ENCODE measurements around the gene METRN.

METRN gene

DNA sequence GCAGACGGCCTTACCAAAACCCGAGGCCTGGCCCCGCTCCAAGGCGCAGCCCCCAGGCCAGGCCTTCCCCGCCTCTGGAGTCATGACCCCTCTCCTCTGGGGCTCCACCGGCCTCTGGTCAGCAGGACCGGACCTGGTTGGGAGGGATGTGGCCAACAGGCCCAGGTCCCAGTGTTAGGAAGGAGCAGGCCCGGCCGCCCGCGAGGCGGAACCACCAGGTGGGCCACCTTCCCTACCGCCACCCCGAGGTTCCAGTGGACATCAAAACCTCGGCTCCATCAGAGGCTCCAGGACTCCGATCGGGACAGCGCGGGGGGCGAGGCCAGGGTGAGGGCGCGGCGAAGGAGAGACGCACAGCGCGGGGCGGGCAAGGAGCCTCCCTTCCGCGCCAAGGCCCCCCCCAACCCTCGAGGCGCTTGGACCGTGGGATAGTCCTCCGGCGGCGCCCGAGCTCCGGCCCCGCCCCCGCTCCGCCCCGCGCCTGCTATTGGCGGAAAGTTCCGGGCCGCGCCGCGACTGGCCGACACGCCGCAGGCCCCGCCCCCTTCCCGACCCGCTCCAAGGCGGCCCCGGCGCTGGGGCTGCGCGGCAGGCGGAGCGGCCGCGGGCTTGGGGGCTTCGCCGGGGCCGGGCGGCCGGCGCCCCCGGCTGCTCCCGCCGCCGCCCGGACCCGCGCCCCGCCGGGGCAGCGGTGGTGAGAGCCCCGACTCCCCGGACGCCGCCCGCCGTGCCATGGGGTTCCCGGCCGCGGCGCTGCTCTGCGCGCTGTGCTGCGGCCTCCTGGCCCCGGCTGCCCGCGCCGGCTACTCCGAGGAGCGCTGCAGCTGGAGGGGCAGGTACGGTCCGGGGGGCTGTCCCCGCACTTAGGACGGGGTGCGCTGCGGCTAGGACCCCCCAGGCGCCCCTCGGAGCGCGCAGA, at the start of gene METRN:
Gene METRN (plus strand): TSS at position 561 of the 919 bp plus-strand sequence. CDS start 172 bp downstream, at position 733.
- DNase-seq: no peak

DNA sequence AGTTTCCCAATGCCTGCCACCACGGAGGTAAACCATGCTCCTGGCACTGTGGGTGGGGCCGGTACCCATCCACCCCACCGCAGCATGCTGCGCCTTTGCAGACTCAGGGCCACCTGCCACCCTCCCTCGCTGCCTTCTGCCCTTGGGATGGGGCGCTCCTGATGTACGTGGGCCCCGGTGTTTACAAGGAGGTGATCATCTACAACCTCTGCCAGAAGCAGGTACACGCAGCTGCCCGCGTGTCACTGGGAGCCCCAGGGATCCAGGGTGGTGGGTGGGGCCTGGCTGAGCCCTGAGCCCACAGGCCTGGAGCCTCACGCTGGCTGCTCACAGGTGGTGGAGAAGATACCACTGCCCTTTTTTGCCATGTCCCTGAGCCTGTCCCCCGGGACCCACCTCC, 48.3 kb upstream of the METRN start:
- no peak for DNase-seq

GRCh38 chr16:667113-667779, 47.7 kb upstream of the METRN start:
- no peak for DNase-seq

DNA sequence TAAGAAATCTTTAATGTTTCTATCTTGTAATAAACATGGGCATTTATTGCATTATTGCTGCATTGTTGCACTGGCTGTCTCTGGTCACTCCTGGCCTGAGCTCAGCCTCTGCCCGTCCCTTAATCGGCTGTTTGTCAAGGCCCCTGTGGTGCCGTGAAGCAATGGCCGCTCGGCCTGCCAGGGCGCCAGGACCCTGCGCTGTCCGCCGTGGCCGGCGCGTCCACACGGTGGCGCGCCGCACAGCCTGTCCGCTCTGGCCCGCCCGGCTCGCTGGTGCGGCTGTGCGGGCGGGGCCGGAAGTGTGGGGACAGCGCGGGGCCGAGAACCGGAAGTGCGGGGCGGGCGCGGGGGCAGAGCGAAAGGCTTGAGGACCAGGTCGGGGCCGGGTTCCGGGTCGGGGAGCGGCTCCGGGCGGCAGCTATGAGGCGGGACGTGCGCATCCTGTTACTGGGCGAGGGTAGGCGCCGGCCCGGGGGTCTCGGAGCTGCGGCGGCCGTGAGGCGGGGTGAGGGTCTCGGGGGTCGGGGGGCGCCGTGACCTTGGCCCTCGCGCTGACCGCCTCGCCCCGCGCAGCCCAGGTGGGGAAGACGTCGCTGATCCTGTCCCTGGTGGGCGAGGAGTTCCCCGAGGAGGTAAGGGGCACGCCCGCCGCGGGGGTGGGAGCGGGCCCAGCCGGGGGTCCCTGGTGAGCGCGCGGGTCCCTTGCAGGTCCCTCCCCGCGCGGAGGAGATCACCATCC, 47.0 kb upstream of the METRN start, which contains the start of gene RHOT2:
Gene RHOT2 (plus strand): TSS at position 353 of the 739 bp plus-strand sequence. CDS start 68 bp downstream, at position 421.
- DNase-seq: no peak

DNA sequence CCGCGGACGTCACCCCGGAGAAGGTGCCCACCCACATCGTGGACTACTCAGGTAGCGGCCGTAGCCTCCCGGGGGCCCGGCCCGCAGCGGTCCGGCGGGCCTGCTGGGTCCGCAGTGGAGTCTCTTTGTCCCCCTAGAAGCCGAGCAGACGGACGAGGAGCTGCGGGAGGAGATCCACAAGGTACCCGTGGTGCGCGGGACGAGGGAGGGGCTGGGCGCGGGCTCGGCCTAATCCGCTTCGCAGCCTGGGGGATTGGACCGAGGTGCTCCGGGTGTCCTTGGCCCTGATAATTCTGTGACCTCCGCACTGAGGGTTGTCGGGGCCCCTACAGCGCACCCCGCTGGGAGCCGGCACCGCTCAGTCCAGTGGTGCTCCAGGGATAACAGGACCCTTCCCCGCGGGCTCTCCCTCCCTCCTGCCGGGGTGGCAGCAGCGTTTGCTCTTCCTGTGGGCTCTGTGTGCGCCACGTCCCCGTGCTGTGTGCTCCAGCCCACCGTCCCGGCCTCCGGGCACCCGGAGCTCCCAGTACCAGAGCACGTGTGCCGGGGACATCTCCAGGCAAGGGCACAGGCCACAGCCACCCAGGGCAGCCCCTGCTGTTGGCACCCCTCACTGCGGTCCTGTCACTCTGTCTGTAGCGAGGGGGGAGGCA, 46.3 kb upstream of the METRN start:
- no peak for DNase-seq

DNA sequence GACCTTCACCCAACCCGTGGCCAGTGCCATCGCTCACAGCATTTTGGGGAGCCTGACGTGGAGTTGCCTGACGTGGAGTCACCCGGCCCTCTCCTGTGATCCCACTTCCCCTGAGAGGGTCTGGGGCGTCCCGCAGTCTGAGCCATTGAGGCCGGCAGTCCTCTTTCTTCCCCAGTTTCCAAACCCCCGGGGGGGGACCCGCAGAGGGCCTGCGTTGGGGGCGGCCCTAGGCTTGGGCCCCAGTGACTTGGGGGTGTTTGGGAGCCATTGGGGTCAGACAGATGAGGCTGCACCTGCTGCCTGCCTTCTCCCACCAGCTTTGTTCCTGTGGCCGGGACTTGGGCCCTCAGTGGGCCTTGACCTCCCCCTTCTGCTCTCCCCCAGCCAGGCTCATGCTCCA, 45.3 kb upstream of the METRN start:
- DNase-seq: no peak

DNA sequence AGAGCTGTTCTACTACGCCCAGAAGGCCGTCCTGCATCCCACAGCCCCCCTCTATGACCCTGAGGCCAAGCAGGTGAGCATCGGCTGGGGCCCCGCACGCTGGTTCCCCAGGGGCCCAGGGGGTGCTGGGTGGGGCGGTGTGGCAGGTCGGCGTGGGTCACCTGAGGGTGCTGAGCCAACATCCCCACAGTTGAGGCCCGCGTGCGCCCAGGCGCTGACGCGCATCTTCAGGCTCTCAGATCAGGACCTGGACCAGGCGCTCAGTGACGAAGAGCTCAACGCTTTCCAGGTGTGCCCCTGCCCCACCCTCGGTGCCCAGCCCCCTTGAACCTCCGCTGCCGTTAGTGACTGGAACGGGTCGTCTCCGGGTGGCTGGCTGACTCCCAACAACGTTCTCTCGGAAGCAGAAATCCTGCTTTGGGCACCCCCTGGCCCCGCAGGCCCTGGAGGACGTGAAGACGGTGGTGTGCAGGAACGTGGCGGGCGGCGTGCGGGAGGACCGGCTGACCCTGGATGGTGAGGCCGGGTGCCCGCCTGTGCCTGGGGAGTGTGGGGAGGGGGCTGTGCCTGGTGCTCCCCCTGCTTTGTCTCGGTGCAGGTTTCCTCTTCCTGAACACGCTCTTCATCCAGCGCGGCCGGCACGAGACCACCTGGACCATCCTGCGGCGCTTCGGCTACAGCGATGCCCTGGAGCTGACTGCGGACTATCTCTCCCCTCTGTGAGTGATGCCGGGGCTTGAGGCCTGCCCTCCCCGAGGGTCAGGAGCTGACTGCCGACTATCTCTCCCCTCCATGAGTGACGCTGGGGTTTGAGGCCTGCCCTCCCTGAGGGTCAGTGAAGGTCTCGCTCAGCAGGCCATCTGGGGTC, 44.2 kb upstream of the METRN start:
- DNase-seq: no peak

GRCh38 chr16:671353-672131, 43.4 kb upstream of the METRN start:
- no peak for DNase-seq

- DNase-seq: no peak
Observed at GRCh38 chr16:672371-672770, 42.5 kb upstream of the METRN start.

DNA sequence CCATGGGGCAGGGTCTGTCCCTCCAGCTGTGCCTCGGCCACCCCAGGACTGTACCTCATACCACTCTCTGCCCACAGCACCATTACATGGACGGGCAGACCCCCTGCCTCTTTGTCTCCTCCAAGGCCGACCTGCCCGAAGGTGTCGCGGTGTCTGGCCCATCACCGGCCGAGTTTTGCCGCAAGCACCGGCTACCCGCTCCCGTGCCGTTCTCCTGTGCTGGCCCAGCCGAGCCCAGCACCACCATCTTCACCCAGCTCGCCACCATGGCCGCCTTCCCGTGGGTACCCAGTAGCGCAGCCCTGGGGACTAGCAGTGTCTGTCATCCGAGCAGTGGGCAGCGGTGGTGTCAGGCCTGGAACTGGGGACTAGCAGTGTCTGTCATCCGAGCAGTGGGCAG, 42.1 kb upstream of the METRN start:
- no peak for DNase-seq

DNA sequence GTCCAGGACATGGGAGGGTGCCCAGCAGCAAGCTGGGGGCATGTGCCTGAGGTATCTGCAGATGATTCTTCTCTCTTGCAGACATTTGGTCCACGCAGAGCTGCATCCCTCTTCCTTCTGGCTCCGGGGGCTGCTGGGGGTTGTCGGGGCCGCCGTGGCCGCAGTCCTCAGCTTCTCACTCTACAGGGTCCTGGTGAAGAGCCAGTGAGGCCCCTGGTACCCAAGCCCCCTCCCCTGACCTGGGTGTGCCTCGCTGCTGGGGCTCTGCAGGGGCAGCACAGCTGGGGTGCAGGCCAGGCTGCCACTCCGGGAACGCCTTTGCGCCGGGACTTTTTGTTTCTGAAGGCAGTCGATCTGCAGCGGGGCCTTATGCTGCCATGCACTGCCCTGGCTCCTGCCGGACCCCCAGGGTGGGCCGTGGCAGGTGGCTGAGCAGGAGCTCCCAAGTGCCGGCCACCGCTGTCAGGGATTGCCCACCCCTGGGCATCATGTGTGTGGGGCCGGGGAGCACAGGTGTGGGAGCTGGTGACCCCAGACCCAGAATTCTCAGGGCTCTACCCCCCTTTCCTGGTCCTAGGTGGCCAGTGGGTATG, 41.4 kb upstream of the METRN start:
- DNase-seq: no peak

- no peak for DNase-seq
Observed at GRCh38 chr16:674214-674881, 40.6 kb upstream of the METRN start.

DNA sequence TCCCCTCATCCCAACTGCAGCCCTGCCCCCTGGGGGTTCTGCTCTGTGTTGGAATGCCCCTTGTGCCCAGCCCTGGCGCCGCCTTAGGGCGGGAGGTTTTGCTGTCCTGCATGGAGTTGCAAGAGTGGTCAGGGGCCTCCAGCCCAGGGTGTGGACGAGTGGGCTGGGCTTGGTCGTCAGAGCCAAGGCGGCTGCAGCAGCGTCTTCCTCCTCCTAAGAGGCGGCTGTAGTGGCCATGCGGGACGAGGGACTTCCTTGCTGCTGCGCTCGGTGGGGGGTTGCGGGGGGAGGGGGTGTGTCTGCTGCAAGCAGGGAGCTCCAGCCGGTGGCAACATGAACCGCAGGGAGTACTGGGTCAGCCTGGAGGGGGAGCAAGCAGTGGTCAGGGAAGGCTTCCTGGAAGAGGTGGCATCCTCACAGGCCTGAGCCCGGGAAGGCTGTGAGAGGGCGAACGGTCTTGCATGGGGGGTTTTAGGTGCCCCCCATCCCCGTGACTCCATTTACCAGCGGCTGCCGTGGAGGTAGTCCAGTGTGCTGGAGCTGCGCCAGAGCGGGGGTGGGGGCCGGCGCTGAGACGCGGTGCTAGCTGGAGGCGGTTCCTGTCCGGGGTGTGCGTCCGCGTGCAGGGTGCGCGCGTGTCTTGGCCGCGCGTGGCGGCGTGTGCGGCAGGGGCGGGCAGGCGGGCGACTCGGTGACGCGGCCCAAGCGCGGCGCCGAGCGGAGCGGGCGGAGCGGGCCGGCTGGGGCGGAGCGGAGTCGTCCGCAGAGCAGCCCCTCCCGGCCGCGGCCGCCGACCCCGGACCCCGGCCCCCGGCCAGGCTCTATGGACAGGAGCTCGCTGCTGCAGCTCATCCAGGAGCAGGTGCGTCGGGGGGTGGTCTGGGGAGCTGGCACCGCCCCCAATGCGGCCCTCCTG, 39.7 kb upstream of the METRN start, which contains the start of gene RHBDL1:
Gene RHBDL1 (plus strand): TSS at position 704 of the 916 bp plus-strand sequence. CDS start 120 bp downstream, at position 824.
- DNase-seq: no peak

GRCh38 chr16:675884-676564, 38.9 kb upstream of the METRN start:
- DNase-seq: no peak

DNA sequence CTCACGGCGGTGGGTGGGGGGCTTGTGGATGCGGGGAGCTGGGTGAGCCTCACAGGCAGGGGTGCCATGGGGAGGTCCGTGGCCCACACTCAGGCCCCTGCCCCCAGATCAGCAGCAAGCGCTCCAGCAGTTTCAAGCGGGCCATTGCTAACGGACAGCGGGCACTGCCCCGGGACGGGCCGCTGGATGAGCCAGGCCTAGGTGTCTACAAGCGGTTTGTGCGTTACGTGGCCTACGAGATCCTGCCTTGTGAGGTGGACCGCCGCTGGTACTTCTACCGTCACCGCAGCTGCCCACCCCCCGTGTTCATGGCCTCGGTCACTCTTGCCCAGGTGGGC, 38.4 kb upstream of the METRN start:
- no peak for DNase-seq

DNA sequence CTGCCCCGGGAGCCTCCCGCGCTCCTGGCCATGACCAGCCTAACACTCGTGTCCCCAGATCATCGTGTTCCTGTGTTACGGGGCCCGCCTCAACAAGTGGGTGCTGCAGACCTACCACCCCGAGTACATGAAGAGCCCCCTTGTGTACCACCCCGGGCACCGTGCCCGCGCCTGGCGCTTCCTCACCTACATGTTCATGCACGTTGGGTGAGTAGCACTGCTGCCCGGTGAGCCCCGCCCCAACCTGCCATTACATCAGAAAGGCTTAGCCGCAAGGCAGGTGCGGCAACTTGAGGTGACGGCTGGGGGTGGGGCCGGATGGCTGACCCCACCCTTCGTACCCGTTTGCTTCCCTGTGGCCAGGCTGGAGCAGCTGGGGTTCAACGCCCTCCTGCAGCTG, 38.0 kb upstream of the METRN start:
- no peak for DNase-seq

GRCh38 chr16:677316-678190, 37.4 kb upstream of the METRN start:
- DNase-seq: no peak

Data from cortex of kidney (tissue), 1 donor.